ENCODE measurements around the gene SCUBE2.
A peak's percentile ranks its signal among the peaks of the same experiment; 100 is the strongest.

The SCUBE2 gene

GRCh38 chr11:9091044-9091922, at the start of gene SCUBE2:
Gene SCUBE2 (minus strand): TSS chr11:9091599. CDS start chr11:9091528, 71 bp downstream.
- no peak for DNase-seq

GRCh38 chr11:9141186-9141585, 49.8 kb upstream of the SCUBE2 start:
- DNase-seq: no peak

DNA sequence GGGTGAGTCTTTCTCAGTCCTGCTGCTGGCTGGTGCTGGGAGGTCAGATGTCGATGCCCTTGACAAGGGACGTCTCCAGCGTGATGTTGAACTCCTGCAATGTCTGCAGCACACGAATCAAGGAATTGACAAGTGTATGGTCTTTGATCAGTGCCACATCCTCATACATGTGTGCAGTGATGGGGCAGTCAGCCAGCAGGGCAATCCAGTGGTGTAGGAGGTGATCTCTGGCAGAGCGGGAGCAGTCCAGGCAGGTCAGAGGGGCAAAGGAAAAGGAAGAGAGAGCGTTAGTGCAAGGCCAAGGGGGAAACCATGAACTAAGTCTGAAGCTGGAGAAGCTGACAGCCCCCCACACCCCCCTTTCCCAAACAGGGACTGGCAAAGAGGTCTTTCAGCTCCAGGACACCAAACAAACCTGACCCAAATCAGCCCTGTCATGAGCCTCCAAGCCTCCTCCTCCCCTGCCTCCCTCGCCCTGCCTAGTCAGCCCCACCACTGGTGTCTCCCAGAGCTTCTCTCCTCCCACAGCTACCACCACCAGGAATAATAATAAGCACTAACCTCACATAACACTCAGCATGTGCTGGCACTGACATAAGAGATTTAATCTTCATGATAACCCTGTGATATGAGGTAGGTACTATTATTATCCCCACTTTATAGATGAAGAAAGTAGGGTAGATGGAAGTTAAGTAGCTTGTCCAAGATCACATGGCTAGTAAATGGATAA, 48.4 kb upstream of the SCUBE2 start:
- DNase-seq: no peak

DNA sequence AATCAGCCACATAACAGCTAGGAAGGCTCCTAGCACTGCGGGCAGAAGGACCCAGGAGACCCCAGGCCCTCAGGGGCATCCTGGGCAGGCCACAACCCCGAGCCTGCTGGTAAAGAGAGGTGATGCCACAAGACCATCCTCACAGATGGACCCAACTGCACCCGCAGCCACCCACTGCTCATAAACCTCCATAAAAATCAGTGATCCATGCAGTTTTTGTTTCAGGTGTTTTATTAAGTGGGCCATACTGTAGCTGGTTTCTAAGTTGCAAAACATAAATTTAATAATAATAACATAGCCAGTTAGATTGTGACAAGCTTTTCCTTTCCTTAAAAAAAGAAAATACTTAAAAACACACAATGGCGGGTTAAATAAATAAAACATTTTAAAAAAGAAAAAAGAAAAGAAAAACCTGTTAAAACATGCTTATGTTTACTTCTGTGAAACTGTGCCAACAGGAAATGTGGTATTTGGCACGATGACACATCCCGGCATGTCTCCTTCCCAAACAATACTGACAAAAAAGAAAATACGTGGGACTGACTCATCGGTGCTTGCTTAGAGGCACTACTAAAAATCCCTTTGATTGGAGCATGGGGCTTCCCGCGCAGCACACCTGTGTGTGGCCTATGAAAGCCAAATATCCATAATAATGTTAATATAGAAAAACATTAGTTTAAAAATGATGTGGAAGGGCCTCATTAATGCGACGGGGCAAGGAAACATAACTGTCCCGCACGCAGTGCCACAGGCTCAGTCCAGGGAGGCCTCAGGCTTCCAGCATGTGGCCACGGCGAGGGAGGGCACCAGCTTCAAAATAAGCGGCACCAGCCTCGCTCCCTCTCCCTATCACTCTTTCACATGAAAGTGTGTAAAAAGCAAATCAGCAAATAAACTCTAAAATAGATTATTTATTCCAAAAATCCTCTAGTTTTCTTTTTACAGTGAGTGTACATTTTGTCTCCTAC, 47.5 kb upstream of the SCUBE2 start:
- peak in 1 of 2 experiments; percentile 5 for DNase-seq

DNA sequence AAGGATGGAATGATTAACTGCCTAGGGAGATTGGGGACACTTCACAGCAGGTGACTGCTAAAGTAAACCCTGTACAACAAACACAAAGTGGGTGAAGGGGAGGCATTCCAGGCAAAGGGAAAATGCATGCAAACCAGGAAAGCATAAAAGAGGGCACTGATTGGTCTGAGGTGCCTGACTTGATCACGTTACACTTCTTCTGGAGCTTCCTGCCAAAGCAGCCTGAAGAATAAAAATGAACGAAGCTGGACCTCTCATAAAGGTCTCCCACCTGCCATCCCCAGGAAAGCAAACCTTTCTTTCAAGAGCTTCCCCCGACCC, 46.7 kb upstream of the SCUBE2 start:
- no peak for DNase-seq

GRCh38 chr11:9137293-9138132, 46.1 kb upstream of the SCUBE2 start:
- DNase-seq: peak; percentile 57 to 75

- no peak for DNase-seq
These were observed 45.3 kb upstream of the SCUBE2 start for GRCh38 chr11:9136741-9137140.

GRCh38 chr11:9133956-9134355, 42.6 kb upstream of the SCUBE2 start:
- DNase-seq: no peak

DNA sequence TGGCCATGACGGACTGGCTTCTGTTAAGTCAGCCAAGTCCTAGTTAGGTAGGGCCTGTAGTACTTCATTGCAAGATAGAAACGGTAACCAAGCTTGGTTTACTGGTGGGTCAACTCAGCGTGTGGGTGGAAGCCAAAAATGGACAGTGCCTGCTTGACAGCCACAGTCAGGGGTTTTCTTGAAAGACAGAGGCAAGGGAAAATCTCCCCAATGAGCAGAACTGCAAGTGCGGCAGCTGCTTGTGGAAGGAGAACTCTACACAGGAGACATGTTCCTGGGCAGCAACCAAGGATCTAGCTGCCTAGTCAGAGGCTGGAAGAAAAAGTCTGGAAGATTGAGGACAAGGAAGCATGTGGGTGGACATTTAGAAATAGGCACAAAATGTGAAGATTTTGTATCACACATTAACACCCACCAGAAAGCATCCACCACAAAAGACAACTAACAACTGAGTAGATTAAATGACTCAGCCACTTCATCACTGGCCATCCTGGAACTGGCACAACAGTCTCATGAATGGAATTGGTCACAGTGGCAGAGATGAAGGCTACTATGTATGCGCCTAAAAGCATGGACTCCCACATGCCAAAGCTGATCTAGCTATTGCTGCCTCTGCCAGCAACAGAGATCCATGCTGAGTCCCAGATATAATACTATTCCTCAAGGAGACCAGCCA, 40.9 kb upstream of the SCUBE2 start:
- no peak for DNase-seq

- DNase-seq: no peak
These were observed 38.9 kb upstream of the SCUBE2 start for GRCh38 chr11:9130297-9130696.

- DNase-seq: no peak
These were observed 35.2 kb upstream of the SCUBE2 start for GRCh38 chr11:9126636-9127035.

- no peak for DNase-seq
These were observed 33.9 kb upstream of the SCUBE2 start for GRCh38 chr11:9125185-9125886.

- DNase-seq: no peak
These were observed 32.4 kb upstream of the SCUBE2 start for GRCh38 chr11:9123595-9124304.

- DNase-seq: no peak
These were observed 30.0 kb upstream of the SCUBE2 start for GRCh38 chr11:9121469-9121796.

- no peak for DNase-seq
These were observed 29.5 kb upstream of the SCUBE2 start for GRCh38 chr11:9120664-9121468.

GRCh38 chr11:9118277-9118676, 26.9 kb upstream of the SCUBE2 start:
- no peak for DNase-seq

DNA sequence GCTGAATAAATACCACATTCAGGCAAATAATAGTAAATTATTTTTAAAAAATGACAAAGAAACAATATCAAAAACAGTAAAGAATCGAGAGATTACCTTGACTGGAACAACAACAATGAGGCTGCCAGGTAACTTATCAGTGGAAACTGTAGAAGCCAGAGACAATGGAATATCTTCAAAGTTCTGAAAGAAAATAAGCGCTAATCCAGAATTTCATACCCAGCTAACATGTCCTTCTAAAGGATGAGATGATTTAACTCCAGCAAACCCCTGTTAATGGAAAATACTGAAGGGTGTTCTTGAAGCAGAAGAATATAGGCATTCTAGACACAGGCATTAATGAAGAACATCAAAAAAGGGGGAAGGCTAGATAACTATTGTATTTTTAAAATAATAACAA, 20.7 kb upstream of the SCUBE2 start:
- DNase-seq: no peak

DNA sequence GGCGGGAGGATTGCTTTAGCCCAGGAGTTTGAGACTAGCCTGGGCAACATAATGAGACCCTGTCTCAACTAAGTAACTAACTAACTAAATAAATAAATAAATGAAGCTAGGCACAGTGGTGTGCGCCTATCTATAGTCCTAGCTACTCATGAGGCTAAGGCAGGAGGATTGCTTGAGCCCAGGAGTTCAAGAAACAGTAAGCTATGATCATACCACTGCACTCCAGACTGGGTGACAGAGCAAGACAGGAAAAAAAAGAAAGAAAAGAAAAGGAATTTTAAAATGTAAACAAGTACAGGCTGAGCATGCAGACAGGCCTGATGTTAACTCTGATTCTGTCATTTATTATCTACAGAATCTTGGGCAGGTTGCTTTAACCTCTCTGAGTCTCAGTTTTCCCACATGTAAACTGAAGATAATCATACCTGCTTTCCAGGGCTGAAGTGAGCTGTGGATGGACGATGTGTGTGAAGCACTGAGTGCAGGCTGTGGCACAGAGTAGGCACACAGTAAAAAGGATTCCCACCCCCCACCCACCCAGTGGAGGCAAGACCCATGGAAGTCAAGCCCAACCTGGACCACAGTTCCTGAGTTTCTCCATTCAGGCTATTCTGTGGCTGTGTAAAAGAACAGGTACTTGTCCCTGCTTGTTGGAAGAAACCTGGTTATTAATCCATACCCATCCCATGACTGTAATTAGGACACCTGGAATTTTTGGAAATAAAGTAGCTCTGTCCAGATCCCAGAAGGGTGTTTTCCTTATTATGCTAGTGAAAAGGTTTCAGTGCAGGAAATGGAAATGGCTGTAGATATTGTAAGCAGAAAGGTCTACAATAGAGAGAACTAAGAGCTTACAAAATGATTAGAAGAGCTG, 18.7 kb upstream of the SCUBE2 start:
- DNase-seq: no peak
